CD14-positive monocyte (primary cell): Measurements from ENCODE around the gene BYSL. TPM values are rescaled to one million over a fixed set of nuclear protein-coding genes. Genes with fewer than 3 reads are reported as not detected.

Experiments used
- DNase-seq, 3 donors: peaks; one replicate each; pipeline ENCODE4 v3.0.0-alpha.2; 2011 to 2022
- H2AFZ ChIP-seq: 2 replicates; pipeline ENCODE4 v1.6.0; 2012; ENCODE audit warnings: mild to moderate bottlenecking, low read depth, low read length, inconsistent platforms; ENCODE audit not compliant: insufficient read depth, poor library complexity, severe bottlenecking
- H3K27ac ChIP-seq, 2 donors: 1 replicate in 1 of 2; 2 replicates in 1 of 2; pipeline ENCODE4 v1.5.1; 2012 to 2013; ENCODE audit warnings: low read length in 2 of 2, control low read depth in 1 of 2, inconsistent platforms in 1 of 2, low read depth in 1 of 2, mild to moderate bottlenecking in 1 of 2
- H3K27me3 ChIP-seq, 2 donors: one replicate each; pipeline versions ENCODE4 v1.6.0 to v1.6.1; 2011 to 2013; ENCODE audit warnings: low read length in 2 of 2; ENCODE audit not compliant: control insufficient read depth in 2 of 2, insufficient read depth in 2 of 2
- H3K36me3 ChIP-seq, 2 donors: replicated peaks in 1 of 2; 1 replicate in 1 of 2; 2 replicates in 1 of 2; pipeline versions ENCODE4 v1.5.1 to v1.6.1; 2012 to 2013; ENCODE audit warnings: low read length in 2 of 2, control low read depth in 1 of 2, inconsistent platforms in 1 of 2, mild to moderate bottlenecking in 1 of 2; ENCODE audit not compliant: insufficient read depth in 2 of 2, control insufficient read depth in 1 of 2
- H3K4me1 ChIP-seq, 2 donors: 1 replicate in 1 of 2; 2 replicates in 1 of 2; pipeline versions ENCODE4 v1.5.1 to v1.6.1; 2012 to 2013; ENCODE audit warnings: low read length in 2 of 2, control low read depth in 1 of 2, inconsistent platforms in 1 of 2, mild to moderate bottlenecking in 1 of 2, moderate library complexity in 1 of 2; ENCODE audit not compliant: insufficient read depth in 2 of 2, control insufficient read depth in 1 of 2
- H3K4me2 ChIP-seq: replicated peaks from 2 replicates; pipeline ENCODE3; 2012; ENCODE audit warnings: low read length, moderate library complexity, mild to moderate bottlenecking; ENCODE audit not compliant: poor library complexity, severe bottlenecking; ENCODE audit errors: extremely low read depth
- H3K4me3 ChIP-seq, 3 experiments: fragments of 200-600 bp in 1 of 3; sonication (generic) in 1 of 3; replicated peaks in 1 of 3; 1 replicate in 2 of 3; 2 replicates in 1 of 3; pipeline ENCODE4 v1.5.1; 2011 to 2013; ENCODE audit warnings: low read length in 3 of 3, mild to moderate bottlenecking in 3 of 3, control low read depth in 2 of 3, low read depth in 2 of 3, inconsistent platforms in 1 of 3, moderate library complexity in 1 of 3
- H3K79me2 ChIP-seq: 2 replicates; pipeline ENCODE4 v1.6.0; 2012; ENCODE audit warnings: mild to moderate bottlenecking, control low read depth, inconsistent platforms, low read length, moderate library complexity; ENCODE audit not compliant: insufficient read depth
- H3K9ac ChIP-seq: 2 replicates; pipeline ENCODE4 v1.6.0; 2017; ENCODE audit warnings: low read length, mild to moderate bottlenecking; ENCODE audit not compliant: insufficient read depth, poor library complexity, severe bottlenecking
- H3K9me3 ChIP-seq, 2 donors: replicated peaks in 1 of 2; 1 replicate in 1 of 2; 2 replicates in 1 of 2; pipeline versions ENCODE4 v1.5.1 to v1.6.1; 2012 to 2013; ENCODE audit warnings: low read length in 2 of 2, control low read depth in 1 of 2; ENCODE audit not compliant: control insufficient read depth in 1 of 2, insufficient read depth in 1 of 2
- H4K20me1 ChIP-seq: 2 replicates; pipeline ENCODE4 v1.6.0; 2012; ENCODE audit warnings: mild to moderate bottlenecking, low read length, control low read depth, moderate library complexity; ENCODE audit not compliant: insufficient read depth
- H3K27ac Mint-ChIP-seq, 7 donors: one replicate each; pipeline ENCODE4 v1.8.0; 2020; ENCODE audit warnings: mild to moderate bottlenecking in 7 of 7, mixed read lengths in 7 of 7, moderate library complexity in 6 of 7, inconsistent platforms in 2 of 7
- H3K27me3 Mint-ChIP-seq, 3 donors: one replicate each; pipeline ENCODE4 v1.8.0; 2021 to 2022; ENCODE audit warnings: low read depth in 3 of 3, mild to moderate bottlenecking in 3 of 3, mixed read lengths in 3 of 3, moderate library complexity in 3 of 3, inconsistent platforms in 1 of 3
- H3K36me3 Mint-ChIP-seq, 2 donors: one replicate each; pipeline ENCODE4 v1.8.0; 2020; ENCODE audit warnings: mixed read lengths in 2 of 2, inconsistent platforms in 1 of 2, mild to moderate bottlenecking in 1 of 2
- H3K4me1 Mint-ChIP-seq: one replicate; pipeline ENCODE4 v1.8.0; 2020; ENCODE audit warnings: mild to moderate bottlenecking, mixed read lengths
- H3K4me3 Mint-ChIP-seq, 2 donors: one replicate each; pipeline ENCODE4 v1.8.0; 2020; ENCODE audit warnings: mild to moderate bottlenecking in 2 of 2, mixed read lengths in 2 of 2, moderate library complexity in 1 of 2
- H3K9me3 Mint-ChIP-seq, 7 donors: one replicate each; pipeline ENCODE4 v1.8.0; 2020 to 2022; ENCODE audit warnings: mixed read lengths in 7 of 7, mild to moderate bottlenecking in 6 of 7, moderate library complexity in 6 of 7, inconsistent platforms in 2 of 7
- WGBS: methylation state at CpG from one replicate; pipeline ENCODE4 v1.1.5; 2013; ENCODE audit warnings: missing lambda C conversion rate; ENCODE audit not compliant: insufficient coverage; 5-methylcytosine and 5-hydroxymethylcytosine counted together
- intact Hi-C, 2 donors: fragments of 100-400 bp; cut with micrococcal nuclease; formaldehyde crosslinking; loops; one replicate each; pipeline versions ENCODE4 v1.15.0 to v1.15.1; 2023
- polyA plus RNA-seq, 3 donors: library from polyadenylated mRNA; depleted of rRNA in 1 of 3; unstranded in 2 of 3; stranded (reverse) in 1 of 3; fragments of 300-500 nt in 2 of 3; fragments of >200 nt in 1 of 3; fragmentation: Illumina TruSeq in 2 of 3; gene quantifications; 1 replicate in 2 of 3; 2 replicates in 1 of 3; pipeline ENCODE4 v1.2.3, GENCODE V29; 2012 to 2021
- TF ChIP-seq, protein P1 (sequence below): fragments of 200-600 bp; IDR thresholded peaks from one replicate; pipeline ENCODE4 v1.8.0; 2022; ENCODE audit warnings: antibody characterized with exemption, mild to moderate bottlenecking

Gene BYSL
- polyA plus RNA-seq, 3 donors, result 2.7 to 4.2 (median 3.9) TPM

DNA sequence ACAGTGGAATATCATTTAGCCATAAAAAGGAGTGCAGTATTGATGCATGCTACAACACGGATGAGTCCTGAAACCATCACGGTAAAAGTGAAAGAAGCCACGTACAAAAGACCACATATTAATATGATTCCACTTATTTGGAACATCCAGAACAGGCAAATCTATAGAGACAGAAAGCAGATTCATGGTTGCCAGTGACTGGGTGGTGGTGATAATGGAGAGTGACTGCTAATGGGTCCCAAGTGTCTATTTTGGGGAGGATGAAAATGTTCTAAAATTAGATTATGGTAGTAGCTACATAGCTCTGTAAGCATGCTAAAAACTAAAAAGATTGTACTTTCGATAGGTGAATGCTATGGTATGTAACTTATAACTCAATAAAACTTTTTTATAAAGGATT is 38.7 kb downstream of the BYSL start:
- H3K4me1 ChIP-seq, result peaks cover 3 to 10% of the 10 kb centered on the region in 2 donors
- no peaks in the 10 kb centered on the region for H3K27me3 ChIP-seq
- Mint-ChIP-seq H3K4me3 (no peak overlapping the region), H3K27me3 (peaks cover 0 to 2% (median 0%) of the 10 kb centered on the region in 3 donors), H3K27ac (no peak overlapping the region), H3K9me3 (peaks cover 0 to 11% (median 3%) of the 10 kb centered on the region in 7 donors), H3K4me1 (peaks cover 10% of the 10 kb centered on the region), H3K36me3 (peaks cover 0 to 3% of the 10 kb centered on the region in 2 donors)
- no peak overlapping the region for H3K4me3 ChIP-seq
- no peak overlapping the region for H2AFZ ChIP-seq
- TF ChIP-seq, protein P1, sequence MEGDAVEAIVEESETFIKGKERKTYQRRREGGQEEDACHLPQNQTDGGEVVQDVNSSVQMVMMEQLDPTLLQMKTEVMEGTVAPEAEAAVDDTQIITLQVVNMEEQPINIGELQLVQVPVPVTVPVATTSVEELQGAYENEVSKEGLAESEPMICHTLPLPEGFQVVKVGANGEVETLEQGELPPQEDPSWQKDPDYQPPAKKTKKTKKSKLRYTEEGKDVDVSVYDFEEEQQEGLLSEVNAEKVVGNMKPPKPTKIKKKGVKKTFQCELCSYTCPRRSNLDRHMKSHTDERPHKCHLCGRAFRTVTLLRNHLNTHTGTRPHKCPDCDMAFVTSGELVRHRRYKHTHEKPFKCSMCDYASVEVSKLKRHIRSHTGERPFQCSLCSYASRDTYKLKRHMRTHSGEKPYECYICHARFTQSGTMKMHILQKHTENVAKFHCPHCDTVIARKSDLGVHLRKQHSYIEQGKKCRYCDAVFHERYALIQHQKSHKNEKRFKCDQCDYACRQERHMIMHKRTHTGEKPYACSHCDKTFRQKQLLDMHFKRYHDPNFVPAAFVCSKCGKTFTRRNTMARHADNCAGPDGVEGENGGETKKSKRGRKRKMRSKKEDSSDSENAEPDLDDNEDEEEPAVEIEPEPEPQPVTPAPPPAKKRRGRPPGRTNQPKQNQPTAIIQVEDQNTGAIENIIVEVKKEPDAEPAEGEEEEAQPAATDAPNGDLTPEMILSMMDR, result no peak
- WGBS, result no CpG with 5 or more reads among the region's 4 CpGs
- no peaks in the 10 kb centered on the region for H3K79me2 ChIP-seq
- H4K20me1 ChIP-seq, result peaks cover 7% of the 10 kb centered on the region
- no peak overlapping the region for H3K27ac ChIP-seq
- H3K9ac ChIP-seq, result no peak overlapping the region
- H3K4me2 ChIP-seq, result no peak overlapping the region
- intact Hi-C loops, result no loop called here
- no peaks in the 10 kb centered on the region for H3K9me3 ChIP-seq
- no peak for DNase-seq
- H3K36me3 ChIP-seq, result no peaks in the 10 kb centered on the region

DNA sequence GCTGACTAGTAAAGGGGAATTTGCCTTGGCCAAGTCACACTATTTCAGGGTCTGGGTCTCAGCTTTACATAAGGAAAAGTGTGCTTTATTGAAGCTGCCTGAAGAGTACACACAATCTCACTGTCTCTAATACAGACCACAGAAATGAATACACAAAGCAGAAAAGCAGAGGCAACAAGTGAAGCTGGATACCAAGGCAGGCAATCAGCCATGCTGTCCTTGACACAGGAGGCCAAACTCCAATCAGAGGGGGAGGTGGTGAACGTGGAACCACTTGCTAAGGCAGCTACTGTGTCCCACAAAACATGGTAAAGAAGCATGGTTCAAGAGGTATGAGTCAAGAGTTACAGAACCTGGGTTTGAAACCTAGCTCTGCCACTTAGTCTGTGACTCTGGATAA is 42.1 kb downstream of the BYSL start:
- Mint-ChIP-seq H3K4me3 (no peak overlapping the region), H3K9me3 (peaks cover 0 to 11% (median 3%) of the 10 kb centered on the region in 7 donors), H3K27me3 (peaks cover 0 to 4% (median 2%) of the 10 kb centered on the region in 3 donors), H3K27ac (no peak overlapping the region), H3K4me1 (peaks cover 23% of the 10 kb centered on the region), H3K36me3 (peaks cover 0 to 3% of the 10 kb centered on the region in 2 donors)
- peaks cover 7% of the 10 kb centered on the region for H4K20me1 ChIP-seq
- H2AFZ ChIP-seq, result no peak overlapping the region
- no peak overlapping the region for H3K9ac ChIP-seq
- no CpG with 5 or more reads among the region's 1 CpG for whole genome bisulfite sequencing
- intact Hi-C loops, result no loop called here
- H3K27me3 ChIP-seq, result no peaks in the 10 kb centered on the region
- no peak overlapping the region for H3K27ac ChIP-seq
- TF ChIP-seq, protein P1, result no peak
- H3K4me2 ChIP-seq, result no peak overlapping the region
- H3K4me1 ChIP-seq, result peaks cover 16 to 26% of the 10 kb centered on the region in 2 donors
- no peak overlapping the region for H3K4me3 ChIP-seq
- no peaks in the 10 kb centered on the region for H3K9me3 ChIP-seq
- H3K79me2 ChIP-seq, result no peaks in the 10 kb centered on the region
- no peak for DNase-seq
- H3K36me3 ChIP-seq, result no peaks in the 10 kb centered on the region
